Measurements from ENCODE around the gene RTN4R. TPM values are rescaled to one million over a fixed set of nuclear protein-coding genes. Genes with fewer than 3 reads are reported as not detected.
"Not testable (repeated sequence)": the region's sequence is repeated elsewhere in the genome, so short reads cannot be mapped to it uniquely, and the experiment has no call there.

The RTN4R gene
- total RNA-seq, 4 donors from 2014 or later = 0.29 to 0.75 TPM; not detected in 2

GRCh38 chr22:20316217-20316843 lies 48.2 kb upstream of the RTN4R start:
- H3K36me3 ChIP-seq = no peaks in the 10 kb centered on the region
- intact Hi-C loops (cut with DNase I; ENCODE audit: low total_unique reads) (no loop called here), in situ Hi-C loops (cut with MboI; ENCODE audit: low sequenced_read_pairs in 4 of 4) (no loop called here)
- TF ChIP-seq CTCF (IDR thresholded peaks at IDR 0.05 in 4 of 5, conservative IDR thresholded peaks at IDR 0.05 in 1 of 5) = no peak
- no peak for TF ChIP-seq POLR2A (IDR thresholded peaks at IDR 0.05)
- no peak overlapping the region for H3K27ac ChIP-seq
- no peak for DNase-seq
- H3K27me3 ChIP-seq = no peaks in the 10 kb centered on the region
- no peak for ATAC-seq
- peaks cover 21 to 31% of the 10 kb centered on the region in 2 donors for H3K4me1 ChIP-seq
- H3K9me3 ChIP-seq = no peaks in the 10 kb centered on the region
- H3K4me3 ChIP-seq = no peak overlapping the region

- H3K27me3 ChIP-seq = no peaks in the 10 kb centered on the region
- ATAC-seq = no peak
- no peaks in the 10 kb centered on the region for H3K9me3 ChIP-seq
- H3K36me3 ChIP-seq = no peaks in the 10 kb centered on the region
- peaks cover 21 to 23% of the 10 kb centered on the region in 2 donors for H3K4me1 ChIP-seq
- TF ChIP-seq POLR2A (IDR thresholded peaks at IDR 0.05) (no peak), CTCF (IDR thresholded peaks at IDR 0.05 in 4 of 5, conservative IDR thresholded peaks at IDR 0.05 in 1 of 5) (no peak)
- no peak overlapping the region for H3K4me3 ChIP-seq
- no peak for DNase-seq
- intact Hi-C loops (cut with DNase I; ENCODE audit: low total_unique reads) (no loop called here), in situ Hi-C loops (cut with MboI; ENCODE audit: low sequenced_read_pairs in 4 of 4) (no loop called here)
- no peak overlapping the region for H3K27ac ChIP-seq
Measured at GRCh38 chr22:20315337-20316216, 47.5 kb upstream of the RTN4R start.

- ATAC-seq; H3K9me3 ChIP-seq; intact Hi-C loops (cut with DNase I; ENCODE audit: low total_unique reads); in situ Hi-C loops (cut with MboI; ENCODE audit: low sequenced_read_pairs in 4 of 4); H3K4me3 ChIP-seq; H3K27me3 ChIP-seq; H3K36me3 ChIP-seq; DNase-seq; H3K27ac ChIP-seq: not testable (repeated sequence)
- peaks cover 21 to 23% of the 10 kb centered on the region in 2 donors for H3K4me1 ChIP-seq
Measured at GRCh38 chr22:20314741-20315336, 46.7 kb upstream of the RTN4R start.

GRCh38 chr22:20314206-20314605 lies 46.1 kb upstream of the RTN4R start:
- intact Hi-C loops (cut with DNase I; ENCODE audit: low total_unique reads) = not testable (repeated sequence)

GRCh38 chr22:20313306-20314077 lies 45.4 kb upstream of the RTN4R start:
- H3K36me3 ChIP-seq; H3K27ac ChIP-seq; intact Hi-C loops (cut with DNase I; ENCODE audit: low total_unique reads); DNase-seq; H3K4me3 ChIP-seq; H3K9me3 ChIP-seq; ATAC-seq; H3K27me3 ChIP-seq; in situ Hi-C loops (cut with MboI; ENCODE audit: low sequenced_read_pairs in 4 of 4): not testable (repeated sequence)
- H3K4me1 ChIP-seq = peaks cover 12 to 14% of the 10 kb centered on the region in 2 donors

More at GRCh38 chr22:20314206-20314605, 46.1 kb upstream of the RTN4R start:
- H3K27me3 ChIP-seq; DNase-seq; in situ Hi-C loops (cut with MboI; ENCODE audit: low sequenced_read_pairs in 4 of 4); H3K27ac ChIP-seq; ATAC-seq; H3K4me3 ChIP-seq; H3K36me3 ChIP-seq; H3K9me3 ChIP-seq: not testable (repeated sequence)
- peaks cover 20 to 21% of the 10 kb centered on the region in 2 donors for H3K4me1 ChIP-seq
